Measurements from ENCODE around the gene PEX11A.

The PEX11A gene

DNA sequence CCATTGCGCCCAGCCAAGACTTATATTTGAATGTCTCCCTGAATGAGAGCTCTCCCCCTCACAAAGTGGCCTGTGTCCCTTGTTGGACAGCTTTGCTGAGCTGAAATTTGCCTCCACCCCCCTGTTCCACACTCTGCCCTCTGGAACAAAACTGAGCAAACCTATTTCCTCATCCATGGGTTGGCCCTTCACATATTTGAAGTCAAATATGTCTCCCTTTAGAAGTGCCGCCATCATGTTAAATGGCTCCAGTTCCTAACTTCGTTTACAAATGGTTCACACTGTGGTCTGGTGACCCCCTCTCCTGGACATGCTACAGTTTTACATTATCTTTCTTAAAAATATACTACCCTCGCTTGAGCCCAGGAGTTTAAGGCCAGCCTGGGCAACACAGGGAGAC, 16.0 kb downstream of the PEX11A start:
- no peak for DNase-seq (ENCODE audit: low read depth)

DNA sequence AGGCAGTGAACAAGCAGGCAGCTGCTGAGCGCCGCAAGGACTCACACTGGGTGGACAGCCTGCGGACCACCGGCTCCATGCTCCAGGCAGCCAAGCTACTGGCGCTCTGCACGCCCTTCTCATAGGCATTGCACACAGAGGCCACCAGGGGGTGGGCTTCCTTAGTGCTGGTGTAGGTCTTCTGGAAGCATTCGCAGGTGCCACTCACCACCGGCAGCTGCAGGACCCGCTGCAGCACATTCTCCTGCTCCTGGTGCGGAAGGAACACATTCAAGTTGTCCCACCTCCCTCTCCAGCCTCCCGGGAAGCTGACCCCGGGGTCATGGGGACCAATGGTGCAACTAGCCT, 17.4 kb downstream of the PEX11A start:
- DNase-seq (ENCODE audit: low read depth), result peak; percentile 18

DNA sequence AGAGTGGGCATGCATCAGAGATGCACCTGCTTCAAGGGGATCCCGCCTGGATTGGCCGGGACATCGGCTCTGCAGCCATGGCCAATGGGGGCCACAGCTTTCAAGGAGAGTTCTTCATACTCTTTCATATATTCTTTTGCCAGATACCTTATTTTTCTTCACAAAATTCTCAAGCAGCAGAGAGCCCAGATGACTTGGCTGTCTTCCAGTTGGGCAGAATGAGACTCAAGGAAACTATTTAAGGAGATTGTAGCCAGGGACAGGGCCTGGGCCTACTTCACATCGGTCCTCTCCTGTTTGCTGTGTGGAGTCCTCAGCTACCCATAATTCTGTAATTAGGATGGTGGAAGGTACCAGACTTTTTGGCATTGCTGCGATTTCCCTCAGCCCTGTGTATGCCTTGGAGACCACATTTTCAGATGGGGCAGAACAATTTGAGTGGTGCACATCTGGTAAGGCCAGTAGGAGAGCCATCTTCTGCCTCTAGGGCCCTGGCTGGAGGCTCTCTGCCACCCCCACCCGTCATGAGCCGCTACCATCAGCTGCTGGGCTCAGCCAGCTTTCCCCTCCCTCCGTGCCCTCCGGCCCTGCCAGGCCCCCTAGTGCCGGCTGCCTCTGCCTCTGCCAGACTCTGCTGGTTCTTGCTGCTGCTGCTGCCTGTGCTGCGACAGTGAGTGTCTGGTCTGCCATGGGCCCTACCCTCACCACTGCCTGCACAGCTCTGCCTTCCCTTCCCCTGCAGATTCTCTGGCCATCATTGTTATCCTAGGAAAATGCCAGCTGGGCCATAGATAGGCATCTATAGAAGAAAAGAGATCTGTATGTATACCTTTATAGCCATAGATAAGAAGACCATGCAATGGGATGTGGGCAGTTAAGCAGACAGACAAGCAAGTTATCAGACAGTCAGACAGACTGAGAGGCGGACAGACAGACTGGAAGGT, 18.1 kb downstream of the PEX11A start:
- DNase-seq (ENCODE audit: low read depth), result no peak

DNA sequence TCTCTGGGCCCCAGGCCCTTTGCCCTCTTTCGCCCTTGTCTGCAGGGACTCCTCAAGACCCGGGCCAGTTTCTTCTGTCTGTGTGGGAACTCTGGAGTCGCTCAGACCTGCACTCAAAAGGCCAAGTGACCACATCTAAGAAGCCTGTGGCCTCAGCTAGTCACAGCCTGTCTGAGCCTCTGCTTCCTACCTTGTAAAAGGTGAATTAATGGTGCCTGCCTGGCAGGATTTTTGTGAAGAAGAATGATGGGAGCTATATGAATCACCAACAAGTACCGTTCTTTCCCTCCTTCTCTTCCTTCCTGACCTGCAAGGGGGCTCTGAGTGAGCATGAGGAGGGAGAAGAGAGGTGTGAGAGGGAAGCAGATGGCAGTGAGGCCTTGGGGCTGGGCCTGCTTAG, 18.9 kb downstream of the PEX11A start:
- DNase-seq (ENCODE audit: low read depth), result no peak

DNA sequence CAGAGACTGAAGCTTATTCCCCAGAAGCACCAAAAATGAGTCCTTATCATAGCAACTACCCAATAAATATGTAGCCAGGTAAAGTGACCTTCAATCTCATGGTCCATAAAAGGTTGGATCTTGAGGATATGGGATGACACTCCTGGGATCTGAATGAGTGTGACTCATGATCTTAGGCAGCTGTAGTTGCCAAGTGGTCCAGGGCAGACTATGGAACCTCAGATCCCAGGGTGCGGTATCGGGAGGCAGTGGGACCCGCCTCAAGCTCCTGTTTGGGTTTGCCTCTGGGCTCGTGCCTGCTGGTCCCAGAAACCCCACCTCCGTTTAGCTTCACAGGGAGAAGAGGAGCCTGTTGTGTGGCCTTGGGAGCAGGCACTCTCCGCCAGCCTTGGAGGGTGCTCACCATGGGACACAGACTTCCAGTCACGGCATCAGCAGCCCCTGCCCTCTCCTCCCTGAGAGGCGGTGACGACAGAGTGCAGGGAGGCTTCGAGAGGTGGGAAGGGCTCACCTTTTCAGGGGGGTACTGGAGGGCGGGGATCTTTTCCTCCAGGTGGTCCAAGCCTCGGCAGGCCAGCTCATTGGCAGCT, 19.5 kb downstream of the PEX11A start:
- DNase-seq (ENCODE audit: low read depth), result no peak

DNA sequence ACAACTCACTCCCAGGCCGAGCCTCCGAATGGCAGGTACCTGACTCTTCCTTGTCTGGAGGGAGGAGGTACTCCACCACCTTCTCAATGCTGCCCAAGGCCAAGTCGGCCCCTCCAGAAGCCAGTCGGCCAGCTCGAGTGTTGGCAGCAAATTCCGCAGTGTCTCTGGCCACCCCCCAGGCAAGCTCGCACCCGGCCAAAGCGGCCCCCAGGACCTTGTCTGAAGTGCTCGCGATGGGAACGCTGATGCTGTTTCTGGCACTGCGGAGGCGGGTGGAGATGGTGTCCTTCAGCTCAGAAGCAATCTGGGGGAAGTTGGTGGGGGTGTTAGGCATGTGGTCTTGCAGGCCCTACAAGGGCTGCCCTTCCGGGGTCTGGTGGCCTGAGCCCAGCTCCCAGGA, 20.6 kb downstream of the PEX11A start:
- no peak for DNase-seq (ENCODE audit: low read depth)

DNA sequence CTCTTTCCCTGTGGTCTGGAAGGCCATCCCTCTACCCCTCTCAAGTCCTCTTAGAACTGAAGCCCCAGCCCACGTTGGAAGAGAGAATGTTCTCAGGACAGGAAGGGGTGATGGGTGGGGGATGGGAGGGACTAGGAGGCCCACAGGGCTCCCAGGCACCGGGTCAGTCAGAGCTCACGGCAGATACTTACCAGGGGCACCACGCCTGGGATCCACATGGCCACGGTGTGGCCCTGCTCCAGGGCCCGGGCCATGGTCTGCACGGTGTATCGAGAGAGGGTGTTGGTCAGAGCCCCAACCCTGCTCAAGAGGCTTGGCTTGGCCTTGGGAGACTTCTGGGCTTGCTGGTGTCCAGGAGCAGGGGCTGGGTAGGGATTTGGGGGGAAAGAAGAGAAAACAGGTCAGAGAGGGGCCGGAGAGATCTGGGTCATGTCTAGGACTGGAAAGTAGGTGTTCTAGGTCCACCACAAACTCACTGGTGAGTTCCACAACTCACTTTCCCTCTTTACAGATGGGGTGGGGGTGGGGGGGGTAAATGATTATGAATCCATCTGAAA, 21.2 kb downstream of the PEX11A start:
- DNase-seq (ENCODE audit: low read depth), result no peak

DNA sequence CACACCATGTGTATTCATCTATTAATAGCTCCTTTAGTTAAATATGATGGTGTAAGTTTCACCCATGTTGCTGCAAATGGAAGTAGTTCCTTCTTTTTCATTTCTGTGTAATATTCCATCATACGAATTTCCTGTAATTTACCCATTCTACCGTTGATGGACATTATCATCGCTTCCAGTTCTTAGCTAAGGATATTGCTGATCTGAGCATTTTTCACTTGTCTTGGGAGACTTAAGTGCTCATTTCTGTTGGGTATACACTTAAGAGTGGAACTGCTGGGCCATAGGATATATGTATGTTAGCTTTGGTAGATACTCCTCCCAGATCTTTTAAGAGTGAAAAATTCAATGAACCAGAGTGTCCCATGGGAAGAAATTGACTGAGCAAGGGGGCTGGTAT, 22.4 kb downstream of the PEX11A start:
- no peak for DNase-seq (ENCODE audit: low read depth)

DNA sequence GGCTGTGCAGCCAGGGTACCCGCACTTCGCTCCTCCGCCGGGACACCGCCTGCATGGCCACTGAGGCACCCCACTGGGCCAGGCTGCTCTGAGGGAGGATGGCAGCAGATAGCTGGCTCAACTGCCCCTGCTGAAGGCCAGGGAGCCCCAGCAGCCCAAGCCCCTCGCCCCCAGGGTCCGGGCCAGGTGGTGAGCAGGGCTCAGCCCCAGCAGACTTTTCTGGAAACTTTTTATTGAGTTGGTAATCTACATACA, 22.9 kb downstream of the PEX11A start:
- no peak for DNase-seq (ENCODE audit: low read depth)

DNA sequence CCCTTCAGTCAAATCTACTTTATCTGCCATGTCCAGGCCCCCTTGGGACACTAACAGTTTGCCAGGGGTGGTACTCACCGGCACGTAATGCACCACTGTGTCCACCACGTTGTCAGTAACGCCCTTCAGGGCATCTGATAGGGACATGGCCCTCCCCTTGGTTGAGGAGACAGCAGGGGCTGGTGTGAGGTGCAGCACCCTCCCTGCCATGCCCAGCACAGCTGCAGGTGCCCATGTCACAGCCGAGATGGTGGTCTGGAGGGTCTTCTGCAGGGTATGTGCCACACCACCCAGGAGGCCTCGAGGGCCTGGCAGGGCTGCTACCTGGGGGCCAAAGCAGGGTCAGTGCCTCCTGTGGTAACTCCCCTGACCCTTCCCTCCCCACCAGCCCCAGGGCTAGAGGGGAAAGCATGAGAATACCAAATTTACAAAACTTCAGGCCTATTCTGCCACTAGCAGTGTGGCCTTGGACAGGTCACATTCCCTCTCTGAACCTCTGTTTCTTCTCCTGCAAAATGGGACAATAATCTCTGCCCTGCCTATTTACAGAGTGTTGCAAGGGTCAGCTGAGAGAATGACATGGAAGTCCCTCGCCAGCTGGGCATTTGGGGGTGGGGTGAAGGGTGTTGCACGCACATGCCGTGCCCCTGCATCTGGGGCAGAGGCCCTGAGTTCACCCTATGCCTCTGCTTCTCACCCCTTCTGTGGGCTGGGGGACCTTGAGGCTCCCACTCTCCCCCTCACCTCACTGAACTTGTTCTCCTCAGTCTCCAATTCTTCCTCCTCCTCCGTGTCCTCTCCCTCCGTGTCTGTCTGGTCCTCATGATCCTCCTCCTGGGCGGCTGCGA, 23.5 kb downstream of the PEX11A start:
- DNase-seq (ENCODE audit: low read depth), result no peak

DNA sequence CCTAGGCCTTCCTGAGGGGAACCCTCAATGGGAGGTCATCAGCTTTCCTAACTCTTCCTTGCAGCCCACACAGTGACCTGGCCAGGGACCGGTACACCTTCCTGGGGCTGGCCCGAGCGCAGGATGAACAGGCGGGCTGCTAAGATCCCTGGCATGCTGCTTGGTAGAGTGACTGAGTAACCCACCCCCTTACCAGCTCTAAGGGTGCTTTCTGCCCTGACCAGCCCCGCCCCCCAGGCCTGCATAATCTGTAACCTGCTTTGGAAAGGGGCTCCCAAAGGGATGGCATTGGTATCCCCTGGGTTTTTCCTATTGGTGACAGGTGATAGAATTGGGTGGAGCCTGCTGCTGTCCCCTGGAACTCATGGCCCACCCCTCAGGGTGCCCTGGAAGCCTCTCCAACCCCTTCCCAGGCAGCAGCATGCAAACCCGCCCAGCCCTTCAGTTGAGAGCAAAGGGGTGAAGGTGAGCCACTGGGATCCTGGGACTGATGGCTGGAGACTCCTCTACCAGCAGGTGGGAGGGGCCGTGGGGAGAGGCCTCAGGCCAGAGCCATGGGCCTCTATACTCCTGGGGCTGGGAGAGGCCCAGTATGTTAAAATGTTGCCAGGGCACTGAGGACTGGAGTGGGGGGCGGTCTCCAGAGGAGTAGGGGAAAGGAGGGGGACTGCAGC, 24.2 kb downstream of the PEX11A start:
- no peak for DNase-seq (ENCODE audit: low read depth)

DNA sequence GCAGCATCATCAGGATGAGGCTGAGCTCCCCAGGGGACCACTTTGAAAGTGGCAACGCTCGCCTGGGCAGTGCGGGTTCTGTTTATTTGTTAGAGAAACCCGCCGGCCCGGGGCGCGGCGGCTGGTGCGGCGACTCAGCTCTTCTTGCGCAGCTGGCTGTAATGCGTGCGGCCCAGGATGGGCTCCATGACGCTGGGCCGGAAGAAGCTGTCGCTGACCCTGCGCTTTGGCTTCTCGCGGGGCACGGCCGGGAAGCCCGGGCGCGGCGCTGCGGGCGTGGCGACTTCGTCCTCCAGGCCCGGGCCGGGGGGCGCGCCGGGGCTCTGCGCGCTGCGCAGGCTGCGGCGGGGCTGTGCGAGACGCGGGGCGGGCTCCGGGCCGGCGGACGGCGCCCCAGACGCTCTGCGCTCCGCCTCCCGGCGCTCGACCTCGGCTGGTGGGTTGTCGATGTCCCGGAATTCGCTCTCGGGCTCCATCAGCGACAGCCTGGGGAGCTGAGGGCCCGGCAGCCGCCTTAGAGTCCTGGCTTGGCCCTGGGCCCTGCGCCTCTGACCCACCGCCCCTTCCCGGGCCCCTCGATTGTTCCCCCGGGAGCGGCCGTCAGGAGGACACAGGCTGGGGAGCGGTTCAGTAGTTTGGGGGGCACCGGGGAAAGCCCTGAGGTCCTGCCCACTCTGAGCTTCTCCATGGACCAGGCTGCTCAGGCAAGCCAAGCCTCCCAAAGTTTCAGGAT, 24.9 kb downstream of the PEX11A start:
- peak; percentile 8 for DNase-seq (ENCODE audit: low read depth)

DNA sequence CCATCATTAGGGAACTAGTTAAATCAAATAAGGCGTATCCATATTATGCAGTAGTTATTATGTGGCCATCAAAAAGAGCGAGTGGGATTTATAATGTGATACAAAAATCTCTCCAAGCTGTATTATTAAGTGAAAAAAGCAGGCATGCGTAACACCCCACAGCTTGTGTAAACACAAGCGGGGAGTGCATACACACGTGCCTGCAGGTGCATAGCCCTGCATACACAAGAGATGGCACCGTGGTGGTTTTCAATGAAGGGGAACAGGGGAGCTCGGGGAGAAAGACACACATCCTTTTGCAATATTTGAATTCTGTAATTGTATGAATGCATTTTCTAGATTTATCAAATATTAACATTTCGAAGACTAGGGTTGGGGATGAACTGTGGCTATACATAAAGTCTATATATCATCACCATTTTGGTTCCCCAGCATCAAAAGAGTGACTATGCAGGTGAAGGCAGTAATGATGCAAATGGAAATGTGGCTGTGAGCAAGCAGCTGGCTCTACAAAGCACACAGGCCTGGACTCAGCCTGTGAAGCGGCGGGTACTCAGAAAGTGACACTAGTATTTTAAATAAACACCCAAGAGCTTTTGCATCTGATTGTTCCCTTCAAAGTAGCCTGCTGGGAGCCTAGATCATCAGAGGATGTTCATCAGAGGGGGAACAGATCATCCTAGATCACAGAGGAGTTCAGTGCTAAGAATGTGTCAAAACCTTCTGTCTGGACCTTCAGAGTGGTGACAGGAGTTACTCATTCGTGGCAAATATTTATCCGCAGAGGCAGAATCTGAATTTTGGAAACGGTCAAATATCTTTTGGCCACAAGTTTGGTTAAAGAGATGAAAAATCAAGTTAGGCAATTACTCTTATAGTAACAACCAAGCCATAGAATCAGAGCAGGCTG, 25.9 kb downstream of the PEX11A start:
- no peak for DNase-seq (ENCODE audit: low read depth)

DNA sequence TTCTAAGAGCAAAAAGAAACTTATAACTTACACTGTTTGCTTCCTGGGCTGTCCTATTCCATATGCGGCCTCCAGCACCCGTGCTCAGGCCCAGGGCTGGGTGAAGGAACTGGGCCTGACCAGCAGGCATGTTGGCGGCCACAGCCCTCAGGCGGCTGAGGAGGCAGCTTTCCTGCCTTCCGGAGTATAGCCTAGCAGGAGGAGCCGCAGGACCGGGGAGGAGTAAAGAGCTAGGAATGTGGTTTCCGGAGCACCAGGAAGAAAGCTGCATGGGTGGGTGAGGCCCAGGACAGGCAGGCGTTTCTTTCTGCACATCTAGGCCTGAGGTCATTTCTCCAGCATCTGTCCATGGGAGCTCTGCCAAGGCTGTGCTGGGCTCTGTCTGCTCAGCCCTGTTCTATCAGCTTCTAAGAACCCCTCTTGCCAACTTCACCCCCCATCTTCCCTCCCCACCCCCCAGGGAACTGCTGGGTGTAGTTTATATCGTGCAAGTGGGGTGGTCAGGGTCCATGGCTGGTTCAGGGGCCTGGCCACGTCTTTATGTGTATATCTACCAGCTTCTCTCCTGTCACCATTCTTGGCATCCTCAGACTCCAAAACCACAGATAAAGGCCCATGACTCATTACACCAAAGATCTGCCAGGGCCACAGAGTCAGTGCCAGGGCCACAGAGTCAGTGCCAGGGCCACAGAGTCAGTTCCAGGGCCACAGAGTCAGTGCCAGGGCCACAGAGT, 27.5 kb downstream of the PEX11A start:
- no peak for DNase-seq (ENCODE audit: low read depth)

DNA sequence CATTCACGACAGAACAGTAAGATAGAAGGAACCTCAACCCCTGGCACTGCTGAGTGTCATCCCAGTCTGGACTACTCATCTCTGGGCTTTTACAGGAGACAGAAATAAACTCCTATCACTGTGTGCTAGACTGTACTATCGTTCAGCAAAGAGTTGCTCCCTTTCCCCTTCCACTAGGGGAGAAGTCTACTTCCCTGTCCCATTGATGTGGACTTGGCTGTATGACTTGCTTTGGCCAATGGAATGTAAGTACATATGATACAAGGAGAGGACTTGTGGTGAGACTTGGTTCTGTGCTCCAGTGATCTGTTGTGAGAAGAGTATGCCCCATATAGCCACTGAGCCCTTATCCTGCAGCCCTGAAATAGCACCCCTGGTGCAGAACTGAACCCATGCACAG, 30.0 kb downstream of the PEX11A start:
- no peak for DNase-seq (ENCODE audit: low read depth)

DNA sequence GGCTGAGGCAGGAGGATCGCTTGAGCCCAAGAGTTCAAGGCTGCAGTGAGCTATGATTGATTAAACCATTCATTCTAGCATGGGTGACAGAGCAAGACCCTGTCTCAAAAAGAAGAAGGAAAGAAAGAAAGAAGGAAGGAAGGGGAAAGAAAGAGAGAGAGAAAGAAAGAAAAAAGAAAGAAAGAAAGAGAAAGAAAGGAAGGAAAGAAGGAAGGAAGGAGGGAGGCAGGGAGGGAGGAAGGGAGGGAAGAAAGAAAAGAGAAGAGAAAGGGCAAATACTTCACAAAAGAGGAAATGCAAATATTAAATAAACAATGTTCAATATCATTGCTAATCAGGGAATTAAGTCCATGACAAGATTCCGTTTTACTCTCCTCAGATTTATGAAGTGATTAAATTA, 31.3 kb downstream of the PEX11A start:
- no peak for DNase-seq (ENCODE audit: low read depth)

DNA sequence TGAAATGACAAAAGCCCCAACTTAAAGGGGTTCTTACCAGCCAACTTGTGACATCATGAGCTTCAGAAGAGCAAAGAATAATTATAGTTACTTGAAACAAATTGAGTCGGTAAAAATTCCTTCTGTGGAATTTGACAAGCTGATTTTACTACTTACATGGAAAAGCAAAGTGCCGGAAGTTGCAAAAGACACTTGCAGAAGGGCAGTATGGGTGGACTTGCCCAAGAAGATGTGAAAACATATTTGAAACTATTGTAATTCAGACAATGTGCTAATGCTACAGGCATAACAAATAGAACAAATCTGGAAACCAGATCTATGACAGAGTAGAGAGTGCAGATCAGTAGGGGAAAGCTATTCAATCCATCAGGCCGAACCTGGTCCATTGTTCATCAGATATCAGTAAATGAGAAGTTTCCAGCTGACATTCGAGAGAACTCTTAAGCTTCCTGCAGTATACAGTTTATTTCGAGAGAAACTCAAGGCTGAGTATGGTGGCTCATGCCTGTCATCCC, 32.8 kb downstream of the PEX11A start:
- no peak for DNase-seq (ENCODE audit: low read depth)

DNA sequence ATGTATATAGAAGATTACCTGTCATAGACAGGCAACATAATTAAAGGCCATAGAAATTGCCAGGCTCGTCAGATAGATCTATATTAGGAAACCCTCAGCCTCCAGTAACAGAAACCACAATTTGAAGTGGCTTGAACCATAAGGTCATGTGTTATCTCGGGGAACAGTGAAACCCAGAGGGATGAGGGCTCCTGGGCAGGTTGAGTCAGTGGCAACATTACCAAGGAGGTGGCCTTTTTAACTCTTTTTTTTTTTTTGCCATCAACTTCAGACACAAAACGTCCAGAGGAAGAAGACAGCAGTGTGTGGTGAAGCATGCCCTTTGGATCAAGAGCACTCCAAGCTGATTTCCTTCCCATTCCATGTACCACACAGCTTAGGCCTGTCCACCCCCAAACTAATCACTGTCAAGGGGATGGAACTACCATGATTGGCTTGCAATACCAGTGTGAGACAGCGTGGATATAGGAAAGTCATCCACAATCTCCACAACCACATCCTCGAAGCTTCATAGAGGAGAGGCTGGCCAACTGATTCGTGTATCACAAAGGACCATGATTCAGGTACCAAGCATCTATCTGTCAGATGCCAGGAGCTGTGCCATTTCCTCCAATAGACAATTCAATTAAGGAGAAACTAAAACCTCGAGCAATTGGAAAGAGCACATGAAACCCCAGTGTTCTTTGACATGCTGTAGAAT, 34.3 kb downstream of the PEX11A start:
- DNase-seq (ENCODE audit: low read depth), result peak; percentile 15

All from activated T-cell treated with anti-CD3 and anti-CD28 coated beads for 48 hours (primary cell).